GM12864 (cell line): ENCODE results near the gene ADGRA1.

Experiments used
- DNase-seq: peaks from one replicate; pipeline ENCODE4 v3.0.0-alpha.2; 2011; ENCODE audit warnings: low read depth
- H3K4me3 ChIP-seq: 2 replicates; pipeline ENCODE4 v1.5.1; 2011; ENCODE audit warnings: mild to moderate bottlenecking, low read depth, low read length, control low read depth
- CTCF ChIP-seq: IDR thresholded peaks from 2 replicates; pipeline ENCODE4 v1.5.1; 2011; ENCODE audit warnings: low read depth, mild to moderate bottlenecking, moderate library complexity, low read length, control low read depth, inconsistent platforms; ENCODE audit errors: missing control alignments

Gene ADGRA1

GRCh38 chr10:133056001-133056400 lies 31.7 kb upstream of the ADGRA1 start:
- no peak for TF ChIP-seq CTCF
- no peak overlapping the region for H3K4me3 ChIP-seq
- DNase-seq, result no peak

GRCh38 chr10:133056651-133057178 lies 31.0 kb upstream of the ADGRA1 start:
- no peak for DNase-seq
- no peak overlapping the region for H3K4me3 ChIP-seq
- no peak for TF ChIP-seq CTCF

GRCh38 chr10:133058331-133059092 lies 29.2 kb upstream of the ADGRA1 start:
- DNase-seq, result no peak
- TF ChIP-seq CTCF, result no peak
- H3K4me3 ChIP-seq, result no peak overlapping the region

GRCh38 chr10:133059093-133059470 lies 28.6 kb upstream of the ADGRA1 start:
- TF ChIP-seq CTCF, result no peak
- no peak for DNase-seq
- H3K4me3 ChIP-seq, result no peak overlapping the region

- TF ChIP-seq CTCF, result no peak
- DNase-seq, result no peak
- no peak overlapping the region for H3K4me3 ChIP-seq
These were observed 28.2 kb upstream of the ADGRA1 start for GRCh38 chr10:133059571-133059970.

- H3K4me3 ChIP-seq, result no peak overlapping the region
- no peak for DNase-seq
- TF ChIP-seq CTCF, result no peak
These were observed 27.7 kb upstream of the ADGRA1 start for GRCh38 chr10:133060022-133060421.

GRCh38 chr10:133060466-133060865 lies 27.3 kb upstream of the ADGRA1 start:
- TF ChIP-seq CTCF, result no peak
- no peak overlapping the region for H3K4me3 ChIP-seq
- DNase-seq, result no peak
